ENCODE results near the gene BCAS1.

The BCAS1 gene

GRCh38 chr20:54059691-54060364, 10.6 kb downstream of the BCAS1 start:
- Histone ChIP-seq H3K4me1 (ENCODE audit: insufficient read depth, low read length) (peaks cover 6% of the 10 kb centered on the region), H3K36me3 (ENCODE audit: insufficient read depth, low read length) (no peaks in the 10 kb centered on the region), H3K9me3 (ENCODE audit: control insufficient read depth, insufficient read depth, low read length) (no peaks in the 10 kb centered on the region), H3K9ac (ENCODE audit: low read depth, low read length) (no peak overlapping the region)

GRCh38 chr20:54058420-54059139, 11.8 kb downstream of the BCAS1 start:
- Histone ChIP-seq H3K4me1 (ENCODE audit: insufficient read depth, low read length) (no peaks in the 10 kb centered on the region), H3K9ac (ENCODE audit: low read depth, low read length) (no peak overlapping the region), H3K36me3 (ENCODE audit: insufficient read depth, low read length) (no peaks in the 10 kb centered on the region), H3K9me3 (ENCODE audit: control insufficient read depth, insufficient read depth, low read length) (no peaks in the 10 kb centered on the region)

- H3K9ac ChIP-seq (ENCODE audit: low read depth, low read length), result no peak overlapping the region
- H3K9me3 ChIP-seq (ENCODE audit: control insufficient read depth, insufficient read depth, low read length), result no peaks in the 10 kb centered on the region
- no peaks in the 10 kb centered on the region for H3K36me3 ChIP-seq (ENCODE audit: insufficient read depth, low read length)
- no peaks in the 10 kb centered on the region for H3K4me1 ChIP-seq (ENCODE audit: insufficient read depth, low read length)
These were observed 13.4 kb downstream of the BCAS1 start for GRCh38 chr20:54056762-54057639.

- Histone ChIP-seq H3K9me3 (ENCODE audit: control insufficient read depth, insufficient read depth, low read length) (no peaks in the 10 kb centered on the region), H3K36me3 (ENCODE audit: insufficient read depth, low read length) (no peaks in the 10 kb centered on the region), H3K9ac (ENCODE audit: low read depth, low read length) (no peak overlapping the region), H3K4me1 (ENCODE audit: insufficient read depth, low read length) (no peaks in the 10 kb centered on the region)
These were observed 15.9 kb downstream of the BCAS1 start for GRCh38 chr20:54054516-54054915.

GRCh38 chr20:54051068-54051467, 19.3 kb downstream of the BCAS1 start:
- Histone ChIP-seq H3K4me1 (ENCODE audit: insufficient read depth, low read length) (no peaks in the 10 kb centered on the region), H3K9ac (ENCODE audit: low read depth, low read length) (no peak overlapping the region), H3K9me3 (ENCODE audit: control insufficient read depth, insufficient read depth, low read length) (no peaks in the 10 kb centered on the region), H3K36me3 (ENCODE audit: insufficient read depth, low read length) (no peaks in the 10 kb centered on the region)

GRCh38 chr20:54048891-54049545, 21.4 kb downstream of the BCAS1 start:
- no peak overlapping the region for H3K9ac ChIP-seq (ENCODE audit: low read depth, low read length)
- no peaks in the 10 kb centered on the region for H3K9me3 ChIP-seq (ENCODE audit: control insufficient read depth, insufficient read depth, low read length)
- no peaks in the 10 kb centered on the region for H3K36me3 ChIP-seq (ENCODE audit: insufficient read depth, low read length)
- H3K4me1 ChIP-seq (ENCODE audit: insufficient read depth, low read length), result no peaks in the 10 kb centered on the region

- no peaks in the 10 kb centered on the region for H3K4me1 ChIP-seq (ENCODE audit: insufficient read depth, low read length)
- no peaks in the 10 kb centered on the region for H3K36me3 ChIP-seq (ENCODE audit: insufficient read depth, low read length)
- no peak overlapping the region for H3K9ac ChIP-seq (ENCODE audit: low read depth, low read length)
- no peaks in the 10 kb centered on the region for H3K9me3 ChIP-seq (ENCODE audit: control insufficient read depth, insufficient read depth, low read length)
These were observed 21.9 kb downstream of the BCAS1 start for GRCh38 chr20:54048481-54048880.

- Histone ChIP-seq H3K9me3 (ENCODE audit: control insufficient read depth, insufficient read depth, low read length) (no peaks in the 10 kb centered on the region), H3K36me3 (ENCODE audit: insufficient read depth, low read length) (no peaks in the 10 kb centered on the region), H3K9ac (ENCODE audit: low read depth, low read length) (no peak overlapping the region), H3K4me1 (ENCODE audit: insufficient read depth, low read length) (no peaks in the 10 kb centered on the region)
These were observed 22.7 kb downstream of the BCAS1 start for GRCh38 chr20:54047720-54048119.

- no peak overlapping the region for H3K9ac ChIP-seq (ENCODE audit: low read depth, low read length)
- no peaks in the 10 kb centered on the region for H3K4me1 ChIP-seq (ENCODE audit: insufficient read depth, low read length)
- no peaks in the 10 kb centered on the region for H3K9me3 ChIP-seq (ENCODE audit: control insufficient read depth, insufficient read depth, low read length)
- H3K36me3 ChIP-seq (ENCODE audit: insufficient read depth, low read length), result no peaks in the 10 kb centered on the region
These were observed 23.3 kb downstream of the BCAS1 start for GRCh38 chr20:54047048-54047447.

- Histone ChIP-seq H3K4me1 (ENCODE audit: insufficient read depth, low read length) (no peaks in the 10 kb centered on the region), H3K9ac (ENCODE audit: low read depth, low read length) (no peak overlapping the region), H3K9me3 (ENCODE audit: control insufficient read depth, insufficient read depth, low read length) (no peaks in the 10 kb centered on the region), H3K36me3 (ENCODE audit: insufficient read depth, low read length) (no peaks in the 10 kb centered on the region)
These were observed 26.2 kb downstream of the BCAS1 start for GRCh38 chr20:54044156-54044555.

GRCh38 chr20:54043076-54043967, 27.1 kb downstream of the BCAS1 start:
- no peaks in the 10 kb centered on the region for H3K9me3 ChIP-seq (ENCODE audit: control insufficient read depth, insufficient read depth, low read length)
- no peaks in the 10 kb centered on the region for H3K36me3 ChIP-seq (ENCODE audit: insufficient read depth, low read length)
- no peak overlapping the region for H3K9ac ChIP-seq (ENCODE audit: low read depth, low read length)
- no peaks in the 10 kb centered on the region for H3K4me1 ChIP-seq (ENCODE audit: insufficient read depth, low read length)

GRCh38 chr20:54042021-54042420, 28.4 kb downstream of the BCAS1 start:
- Histone ChIP-seq H3K9me3 (ENCODE audit: control insufficient read depth, insufficient read depth, low read length) (no peaks in the 10 kb centered on the region), H3K36me3 (ENCODE audit: insufficient read depth, low read length) (no peaks in the 10 kb centered on the region), H3K4me1 (ENCODE audit: insufficient read depth, low read length) (no peaks in the 10 kb centered on the region), H3K9ac (ENCODE audit: low read depth, low read length) (no peak overlapping the region)

GRCh38 chr20:54041336-54041735, 29.1 kb downstream of the BCAS1 start:
- no peak overlapping the region for H3K9ac ChIP-seq (ENCODE audit: low read depth, low read length)
- H3K9me3 ChIP-seq (ENCODE audit: control insufficient read depth, insufficient read depth, low read length), result no peaks in the 10 kb centered on the region
- no peaks in the 10 kb centered on the region for H3K36me3 ChIP-seq (ENCODE audit: insufficient read depth, low read length)
- H3K4me1 ChIP-seq (ENCODE audit: insufficient read depth, low read length), result no peaks in the 10 kb centered on the region

Measured in ES-I3 (cell line).